Thymus (tissue), 11 donors: ENCODE results near the gene LMO1. TPM values are rescaled to one million over a fixed set of nuclear protein-coding genes. Genes with fewer than 3 reads are reported as not detected.

Source experiments
- DNase-seq, 9 donors: peaks; one replicate each; pipeline ENCODE4 v3.0.0-alpha.2; 2013; ENCODE audit warnings: low spot score in 9 of 9, low read depth in 6 of 9, missing footprints in 1 of 9
- H3K27ac ChIP-seq, 2 donors: one replicate each; pipeline ENCODE4 v1.5.1; 2013; ENCODE audit warnings: control low read depth in 1 of 2, low read depth in 1 of 2, low read length in 1 of 2, mild to moderate bottlenecking in 1 of 2, moderate library complexity in 1 of 2
- H3K27me3 ChIP-seq, 2 donors: one replicate each; pipeline ENCODE4 v1.5.1; 2013; ENCODE audit warnings: low read length in 1 of 2; ENCODE audit not compliant: control insufficient read depth in 2 of 2, insufficient read depth in 1 of 2
- H3K36me3 ChIP-seq, 2 donors: one replicate each; pipeline ENCODE4 v1.5.1; 2013; ENCODE audit warnings: low read length in 1 of 2, mild to moderate bottlenecking in 1 of 2, moderate library complexity in 1 of 2; ENCODE audit not compliant: control insufficient read depth in 2 of 2, insufficient read depth in 2 of 2
- H3K4me1 ChIP-seq, 2 donors: one replicate each; pipeline ENCODE4 v1.5.1; 2013; ENCODE audit warnings: low read length in 2 of 2; ENCODE audit not compliant: control insufficient read depth in 2 of 2, insufficient read depth in 2 of 2
- H3K4me3 ChIP-seq, 2 donors: one replicate each; pipeline ENCODE4 v1.5.1; 2013; ENCODE audit warnings: low read length in 2 of 2, control low read depth in 1 of 2, mild to moderate bottlenecking in 1 of 2
- H3K9me3 ChIP-seq, 2 donors: one replicate each; pipeline ENCODE4 v1.5.1; 2013; ENCODE audit warnings: low read length in 1 of 2, mild to moderate bottlenecking in 1 of 2; ENCODE audit not compliant: control insufficient read depth in 2 of 2, insufficient read depth in 1 of 2
- WGBS: extraction: QIAGEN DNeasy Blood & Tissue Kit; methylation state at CpG from one replicate; pipeline ENCODE4 v1.1.7; 2013; 5-methylcytosine and 5-hydroxymethylcytosine counted together
- polyA plus RNA-seq: library from polyadenylated mRNA; stranded (reverse); fragments of 200-250 nt; gene quantifications from one replicate; pipeline ENCODE4 v1.2.3, GENCODE V29; 2013
- total RNA-seq: library from RNA; stranded (reverse); fragments of 120-200 nt; gene quantifications from one replicate; pipeline ENCODE4 v1.2.4, GENCODE V29; 2013
- donor health status: healthy.

Gene LMO1
- total and polyA plus RNA-seq, 2 donors, result 0.05 to 0.32 TPM

- H3K4me1 ChIP-seq, result no peaks in the 10 kb centered on the region
- H3K36me3 ChIP-seq, result no peaks in the 10 kb centered on the region
- no peaks in the 10 kb centered on the region for H3K27me3 ChIP-seq
- no peak overlapping the region for H3K27ac ChIP-seq
- H3K4me3 ChIP-seq, result no peak overlapping the region
- 96% methylated on average over 5 of the region's 5 CpGs for WGBS
- DNase-seq, result no peak
- no peaks in the 10 kb centered on the region for H3K9me3 ChIP-seq
These were observed 20.2 kb downstream of the LMO1 start for GRCh38 chr11:8243458-8243857.

GRCh38 chr11:8242499-8243280, 21.0 kb downstream of the LMO1 start:
- Histone ChIP-seq H3K27ac (no peak overlapping the region), H3K9me3 (no peaks in the 10 kb centered on the region), H3K4me1 (no peaks in the 10 kb centered on the region), H3K4me3 (no peak overlapping the region), H3K27me3 (no peaks in the 10 kb centered on the region), H3K36me3 (no peaks in the 10 kb centered on the region)
- WGBS, result 91% methylated on average over 19 of the region's 19 CpGs
- no peak for DNase-seq

- H3K36me3 ChIP-seq, result no peaks in the 10 kb centered on the region
These were observed 21.6 kb downstream of the LMO1 start for GRCh38 chr11:8242118-8242475.

GRCh38 chr11:8241373-8242117, 22.1 kb downstream of the LMO1 start:
- H3K9me3 ChIP-seq, result no peaks in the 10 kb centered on the region
- no peak overlapping the region for H3K4me3 ChIP-seq
- H3K27ac ChIP-seq, result no peak overlapping the region
- DNase-seq, result no peak
- H3K36me3 ChIP-seq, result no peaks in the 10 kb centered on the region
- no peaks in the 10 kb centered on the region for H3K27me3 ChIP-seq
- H3K4me1 ChIP-seq, result no peaks in the 10 kb centered on the region

More at GRCh38 chr11:8242118-8242475, 21.6 kb downstream of the LMO1 start:
- Histone ChIP-seq H3K27me3 (no peaks in the 10 kb centered on the region), H3K4me1 (no peaks in the 10 kb centered on the region), H3K27ac (no peak overlapping the region), H3K4me3 (no peak overlapping the region), H3K9me3 (no peaks in the 10 kb centered on the region)
- no peak for DNase-seq
- 98% methylated on average over 3 of the region's 3 CpGs for WGBS

GRCh38 chr11:8239536-8240228, 24.0 kb downstream of the LMO1 start:
- no peaks in the 10 kb centered on the region for H3K9me3 ChIP-seq
- DNase-seq, result no peak
- H3K4me1 ChIP-seq, result no peaks in the 10 kb centered on the region
- no peak overlapping the region for H3K4me3 ChIP-seq
- 86% methylated on average over 6 of the region's 6 CpGs for WGBS
- H3K27ac ChIP-seq, result no peak overlapping the region
- no peaks in the 10 kb centered on the region for H3K36me3 ChIP-seq
- H3K27me3 ChIP-seq, result no peaks in the 10 kb centered on the region

GRCh38 chr11:8239040-8239439, 24.6 kb downstream of the LMO1 start:
- no peak for DNase-seq
- no peaks in the 10 kb centered on the region for H3K27me3 ChIP-seq
- H3K4me1 ChIP-seq, result no peaks in the 10 kb centered on the region
- H3K36me3 ChIP-seq, result no peaks in the 10 kb centered on the region
- H3K9me3 ChIP-seq, result no peaks in the 10 kb centered on the region
- WGBS, result 97% methylated on average over 4 of the region's 4 CpGs
- H3K27ac ChIP-seq, result no peak overlapping the region
- no peak overlapping the region for H3K4me3 ChIP-seq

GRCh38 chr11:8237453-8237852, 26.2 kb downstream of the LMO1 start:
- no peak for DNase-seq
- Histone ChIP-seq H3K36me3 (no peaks in the 10 kb centered on the region), H3K27me3 (no peaks in the 10 kb centered on the region), H3K27ac (no peak overlapping the region), H3K9me3 (no peaks in the 10 kb centered on the region), H3K4me3 (no peak overlapping the region), H3K4me1 (no peaks in the 10 kb centered on the region)
- WGBS, result 96% methylated on average over 10 of the region's 10 CpGs

GRCh38 chr11:8235925-8236324, 27.8 kb downstream of the LMO1 start:
- no peak overlapping the region for H3K27ac ChIP-seq
- no peak overlapping the region for H3K4me3 ChIP-seq
- H3K9me3 ChIP-seq, result no peaks in the 10 kb centered on the region
- no peaks in the 10 kb centered on the region for H3K36me3 ChIP-seq
- no peaks in the 10 kb centered on the region for H3K4me1 ChIP-seq
- H3K27me3 ChIP-seq, result no peaks in the 10 kb centered on the region
- DNase-seq, result no peak
- WGBS, result 97% methylated on average over 4 of the region's 4 CpGs

- H3K4me3 ChIP-seq, result no peak overlapping the region
- DNase-seq, result no peak
- no peak overlapping the region for H3K27ac ChIP-seq
- H3K4me1 ChIP-seq, result no peaks in the 10 kb centered on the region
- 78% methylated on average over 3 of the region's 3 CpGs for WGBS
- no peaks in the 10 kb centered on the region for H3K27me3 ChIP-seq
- H3K9me3 ChIP-seq, result no peaks in the 10 kb centered on the region
- no peaks in the 10 kb centered on the region for H3K36me3 ChIP-seq
These were observed 28.8 kb downstream of the LMO1 start for GRCh38 chr11:8234910-8235309.
